Hepatocyte (in vitro differentiated cells): ENCODE data around the gene TNFRSF1A. TPM values are rescaled to one million over a fixed set of nuclear protein-coding genes. Genes with fewer than 3 reads are reported as not detected.

Source experiments
- DNase-seq: peaks from one replicate; pipeline ENCODE4 v3.0.0-alpha.2; 2016; ENCODE audit warnings: low spot score
- H2AFZ ChIP-seq: fragments of 200-600 bp; sonication (generic); 2 replicates; pipeline ENCODE4 v1.6.0; 2016; ENCODE audit warnings: antibody characterized with exemption, mild to moderate bottlenecking
- H3K27ac ChIP-seq: fragments of 200-600 bp; sonication (generic); 2 replicates; pipeline ENCODE4 v1.5.1; 2016; ENCODE audit warnings: mild to moderate bottlenecking
- H3K27me3 ChIP-seq: fragments of 200-600 bp; sonication (generic); 2 replicates; pipeline ENCODE4 v1.6.1; 2016
- H3K36me3 ChIP-seq: fragments of 200-600 bp; sonication (generic); replicated peaks from 2 replicates; pipeline ENCODE4 v1.5.1; 2016; ENCODE audit warnings: low read depth; ENCODE audit not compliant: insufficient read depth
- H3K4me1 ChIP-seq: fragments of 200-600 bp; sonication (generic); 2 replicates; pipeline ENCODE4 v1.5.1; 2016; ENCODE audit warnings: mild to moderate bottlenecking, moderate library complexity; ENCODE audit not compliant: insufficient read depth
- H3K4me2 ChIP-seq: fragments of 200-600 bp; sonication (generic); 2 replicates; pipeline ENCODE4 v1.6.0; 2016
- H3K4me3 ChIP-seq: fragments of 200-600 bp; sonication (generic); 2 replicates; pipeline ENCODE4 v1.5.1; 2016; ENCODE audit warnings: mild to moderate bottlenecking
- H3K79me2 ChIP-seq: fragments of 200-600 bp; sonication (generic); 2 replicates; pipeline ENCODE4 v1.6.0; 2017; ENCODE audit warnings: mild to moderate bottlenecking
- H3K9me2 ChIP-seq: fragments of 200-600 bp; sonication (generic); replicated peaks from 2 replicates; pipeline ENCODE4 v1.6.0; 2017; ENCODE audit warnings: mild to moderate bottlenecking; ENCODE audit not compliant: insufficient read depth
- H3K9me3 ChIP-seq: fragments of 200-600 bp; sonication (generic); 2 replicates; pipeline ENCODE4 v1.5.1; 2016; ENCODE audit warnings: low read depth, mild to moderate bottlenecking
- H4K20me1 ChIP-seq: fragments of 200-600 bp; sonication (generic); 2 replicates; pipeline ENCODE4 v1.6.0; 2016; ENCODE audit warnings: mild to moderate bottlenecking; ENCODE audit not compliant: insufficient read depth, poor library complexity, severe bottlenecking
- CTCF ChIP-seq: fragments of 200-600 bp; sonication (generic); IDR thresholded peaks from 2 replicates; pipeline ENCODE4 v1.5.1; 2016; ENCODE audit warnings: antibody characterized with exemption, mild to moderate bottlenecking; ENCODE audit not compliant: poor library complexity
- EZH2 ChIP-seq: fragments of 200-600 bp; sonication (generic); IDR thresholded peaks from 2 replicates; pipeline ENCODE4 v1.6.1; 2016; ENCODE audit warnings: antibody characterized with exemption, mild to moderate bottlenecking, borderline replicate concordance
- EZH2phosphoT487 ChIP-seq: fragments of 200-600 bp; sonication (generic); IDR thresholded peaks from one replicate; pipeline ENCODE4 v1.6.1; 2018; ENCODE audit warnings: antibody characterized with exemption, mild to moderate bottlenecking, low read depth, moderate library complexity; ENCODE audit not compliant: unreplicated experiment, severe bottlenecking
- WGBS: methylation state at CpG from one replicate; pipeline ENCODE4 v1.1.6; 2016; ENCODE audit warnings: low lambda C conversion rate; ENCODE audit errors: missing lambda C conversion rate; 5-methylcytosine and 5-hydroxymethylcytosine counted together
- polyA plus RNA-seq: library from polyadenylated mRNA; unstranded; fragments of >200 nt; fragmentation: Nextera tagmentation; extraction: Ambion mirVana; gene quantifications from 2 replicates; pipeline ENCODE4 v1.2.1, GENCODE V29; 2016
- total RNA-seq: library from RNA; depleted of rRNA; stranded (reverse); fragments of >200 nt; gene quantifications from 2 replicates; pipeline ENCODE4 v1.2.3, GENCODE V29; 2014

TNFRSF1A gene
- total and polyA plus RNA-seq, 2 experiments from 2014 or later: 147 to 168 TPM

GRCh38 chr12:6387541-6387940, 45.7 kb upstream of the TNFRSF1A start:
- peaks cover 26% of the 10 kb centered on the region for H3K4me1 ChIP-seq
- TF ChIP-seq CTCF: no peak
- no peak for TF ChIP-seq EZH2
- no peak for TF ChIP-seq EZH2phosphoT487
- no peak overlapping the region for H3K4me3 ChIP-seq
- H3K36me3 ChIP-seq: no peaks in the 10 kb centered on the region
- DNase-seq: no peak
- 85% methylated on average over 7 of the region's 7 CpGs for WGBS
- H3K27me3 ChIP-seq: no peaks in the 10 kb centered on the region
- H3K4me2 ChIP-seq: no peak overlapping the region
- H3K9me3 ChIP-seq: no peaks in the 10 kb centered on the region
- peaks cover 14% of the 10 kb centered on the region for H3K79me2 ChIP-seq
- no peaks in the 10 kb centered on the region for H4K20me1 ChIP-seq
- H3K27ac ChIP-seq: no peak overlapping the region
- H3K9me2 ChIP-seq: no peaks in the 10 kb centered on the region
- H2AFZ ChIP-seq: no peak overlapping the region

- Histone ChIP-seq H3K9me3 (no peaks in the 10 kb centered on the region), H3K4me2 (no peak overlapping the region), H3K79me2 (peaks cover 14% of the 10 kb centered on the region), H3K27ac (no peak overlapping the region), H3K4me3 (no peak overlapping the region), H3K9me2 (no peaks in the 10 kb centered on the region), H4K20me1 (no peaks in the 10 kb centered on the region), H3K36me3 (no peaks in the 10 kb centered on the region), H3K4me1 (peaks cover 21% of the 10 kb centered on the region), H3K27me3 (no peaks in the 10 kb centered on the region), H2AFZ (no peak overlapping the region)
- 59% methylated on average over 1 of the region's 1 CpG for WGBS
- no peak for DNase-seq
- no peak for TF ChIP-seq EZH2phosphoT487
- no peak for TF ChIP-seq EZH2
- no peak for TF ChIP-seq CTCF
These were observed 44.6 kb upstream of the TNFRSF1A start for GRCh38 chr12:6386491-6386890.

GRCh38 chr12:6386038-6386437, 44.2 kb upstream of the TNFRSF1A start:
- H4K20me1 ChIP-seq: no peaks in the 10 kb centered on the region
- no peaks in the 10 kb centered on the region for H3K9me2 ChIP-seq
- H3K4me2 ChIP-seq: no peak overlapping the region
- 95% methylated on average over 10 of the region's 11 CpGs for WGBS
- no peak overlapping the region for H3K4me3 ChIP-seq
- TF ChIP-seq EZH2phosphoT487 (no peak), EZH2 (no peak), CTCF (no peak)
- no peak overlapping the region for H2AFZ ChIP-seq
- no peaks in the 10 kb centered on the region for H3K9me3 ChIP-seq
- H3K79me2 ChIP-seq: peaks cover 14% of the 10 kb centered on the region
- no peak overlapping the region for H3K27ac ChIP-seq
- H3K27me3 ChIP-seq: no peaks in the 10 kb centered on the region
- no peaks in the 10 kb centered on the region for H3K36me3 ChIP-seq
- no peak for DNase-seq
- peaks cover 21% of the 10 kb centered on the region for H3K4me1 ChIP-seq
